ENCODE data around the gene THY1. TPM values are rescaled to one million over a fixed set of nuclear protein-coding genes. Genes with fewer than 3 reads are reported as not detected.

Gene THY1
- total RNA-seq, 2 donors from 2014 or later = 3.3 to 39.7 TPM

- intact Hi-C loops (cut with DNase I) = no loop called here
Observed at GRCh38 chr11:119448380-119448779, 25.4 kb upstream of the THY1 start.

GRCh38 chr11:119447664-119448242 lies 24.8 kb upstream of the THY1 start:
- H3K27me3 ChIP-seq (replicated peaks; ENCODE audit: insufficient read depth) = no peaks in the 10 kb centered on the region
- TF ChIP-seq POLR2A (IDR thresholded peaks at IDR 0.05) (no peak), CTCF (IDR thresholded peaks at IDR 0.05) (no peak), POLR2AphosphoS5 (IDR thresholded peaks at IDR 0.05) (no peak)
- H3K36me3 ChIP-seq = no peaks in the 10 kb centered on the region
- DNase-seq (ENCODE audit: low spot score) = no peak
- no peak overlapping the region for H3K4me3 ChIP-seq
- 38% methylated on average over 5 of the region's 5 CpGs for WGBS
- H3K4me1 ChIP-seq (replicated peaks) = no peaks in the 10 kb centered on the region
- no peaks in the 10 kb centered on the region for H3K9me3 ChIP-seq
- H3K27ac ChIP-seq = no peak overlapping the region
- intact Hi-C loops (cut with DNase I) = no loop called here

More at GRCh38 chr11:119448380-119448779, 25.4 kb upstream of the THY1 start:
- no peak for TF ChIP-seq CTCF (IDR thresholded peaks at IDR 0.05)
- Histone ChIP-seq H3K36me3 (no peaks in the 10 kb centered on the region), H3K9me3 (no peaks in the 10 kb centered on the region), H3K4me3 (no peak overlapping the region), H3K27me3 (replicated peaks; ENCODE audit: insufficient read depth) (no peaks in the 10 kb centered on the region), H3K4me1 (replicated peaks) (no peaks in the 10 kb centered on the region), H3K27ac (no peak overlapping the region)
- WGBS = 92% methylated on average over 2 of the region's 4 CpGs
- no peak for DNase-seq (ENCODE audit: low spot score)

DNA sequence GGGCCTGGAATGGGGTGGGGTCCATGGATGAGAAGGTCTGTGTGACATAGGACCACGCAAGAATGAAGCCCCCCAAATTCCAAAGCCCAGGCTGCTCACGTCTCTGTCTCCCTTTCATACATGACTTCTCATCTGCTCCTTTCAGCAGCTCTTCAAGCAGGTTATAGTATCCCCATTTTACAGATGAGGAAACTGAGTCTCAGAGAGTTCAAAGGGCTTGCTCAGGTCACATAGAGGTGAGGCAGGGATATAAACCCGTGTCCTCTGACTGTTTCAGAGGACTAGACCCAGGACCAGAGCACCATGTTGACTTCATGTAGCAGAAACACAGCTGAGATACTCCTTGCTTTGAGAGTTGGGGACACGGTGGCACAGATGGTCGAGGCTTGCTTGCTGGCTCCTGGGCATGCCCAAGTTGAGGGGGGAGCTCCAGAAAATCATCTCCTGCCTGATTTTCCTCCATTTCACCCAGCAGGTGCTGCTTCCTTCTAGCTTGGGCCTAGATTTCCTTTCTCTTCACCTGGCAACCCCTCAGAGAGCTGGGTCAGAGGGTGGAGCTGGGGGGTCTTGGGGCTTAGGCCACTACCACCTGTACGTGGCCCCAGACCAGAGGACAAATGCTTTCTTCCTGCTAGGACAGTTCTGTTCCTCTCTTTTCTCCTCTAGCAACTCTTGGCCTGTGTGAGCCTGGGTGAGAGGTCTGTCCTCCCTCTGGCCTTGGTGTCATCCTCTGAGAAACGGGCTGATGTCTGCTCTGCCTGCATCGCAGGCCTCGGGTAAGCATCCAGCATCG lies 24.1 kb upstream of the THY1 start:
- H3K4me1 ChIP-seq (replicated peaks) = no peaks in the 10 kb centered on the region
- H3K36me3 ChIP-seq = no peaks in the 10 kb centered on the region
- H3K27ac ChIP-seq = no peak overlapping the region
- no peak for DNase-seq (ENCODE audit: low spot score)
- 64% methylated on average over 10 of the region's 10 CpGs for WGBS
- H3K9me3 ChIP-seq = no peaks in the 10 kb centered on the region
- TF ChIP-seq POLR2A (IDR thresholded peaks at IDR 0.05) = no peak
- TF ChIP-seq CTCF (IDR thresholded peaks at IDR 0.05) = no peak
- TF ChIP-seq POLR2AphosphoS5 (IDR thresholded peaks at IDR 0.05) = no peak
- H3K4me3 ChIP-seq = no peak overlapping the region
- intact Hi-C loops (cut with DNase I) = no loop called here
- H3K27me3 ChIP-seq (replicated peaks; ENCODE audit: insufficient read depth) = no peaks in the 10 kb centered on the region

GRCh38 chr11:119446434-119446833 lies 23.5 kb upstream of the THY1 start:
- Histone ChIP-seq H3K9me3 (no peaks in the 10 kb centered on the region), H3K27me3 (replicated peaks; ENCODE audit: insufficient read depth) (no peaks in the 10 kb centered on the region), H3K4me1 (replicated peaks) (no peaks in the 10 kb centered on the region), H3K27ac (no peak overlapping the region), H3K4me3 (no peak overlapping the region), H3K36me3 (no peaks in the 10 kb centered on the region)
- TF ChIP-seq POLR2A (IDR thresholded peaks at IDR 0.05) (no peak), CTCF (IDR thresholded peaks at IDR 0.05) (no peak), POLR2AphosphoS5 (IDR thresholded peaks at IDR 0.05) (no peak)
- WGBS = 56% methylated on average over 8 of the region's 8 CpGs
- intact Hi-C loops (cut with DNase I) = no loop called here
- no peak for DNase-seq (ENCODE audit: low spot score)

DNA sequence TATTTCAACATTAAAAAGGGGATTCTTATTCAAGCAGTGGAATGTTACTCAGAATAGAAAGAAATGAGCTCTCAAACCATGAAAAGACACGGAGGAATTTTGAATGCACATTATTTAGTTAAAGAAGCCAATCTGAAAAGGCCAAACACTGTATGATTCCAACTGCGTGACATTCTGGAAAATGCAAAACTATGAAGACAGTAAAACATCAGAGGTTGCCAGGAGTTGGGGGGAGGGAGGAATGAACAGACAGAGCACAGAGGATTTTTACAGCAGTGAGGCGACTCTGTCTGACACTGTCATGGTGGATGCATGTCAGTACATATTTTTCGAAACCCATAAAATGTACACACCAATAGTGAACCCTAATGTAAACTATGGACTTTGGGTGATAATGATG lies 22.9 kb upstream of the THY1 start:
- Histone ChIP-seq H3K36me3 (no peaks in the 10 kb centered on the region), H3K9me3 (no peaks in the 10 kb centered on the region), H3K27me3 (replicated peaks; ENCODE audit: insufficient read depth) (no peaks in the 10 kb centered on the region), H3K4me3 (no peak overlapping the region), H3K4me1 (replicated peaks) (no peaks in the 10 kb centered on the region), H3K27ac (no peak overlapping the region)
- intact Hi-C loops (cut with DNase I) = no loop called here
- no peak for TF ChIP-seq CTCF (IDR thresholded peaks at IDR 0.05)
- TF ChIP-seq POLR2A (IDR thresholded peaks at IDR 0.05) = no peak
- no peak for TF ChIP-seq POLR2AphosphoS5 (IDR thresholded peaks at IDR 0.05)
- DNase-seq (ENCODE audit: low spot score) = no peak
- WGBS = 19% methylated on average over 4 of the region's 4 CpGs

Measured in prostate gland (tissue), 2 donors.